Tibial nerve (tissue), 4 donors: ENCODE data around the gene ZNF746. TPM values are rescaled to one million over a fixed set of nuclear protein-coding genes. Genes with fewer than 3 reads are reported as not detected.

Experiments
- DNase-seq, 2 donors: peaks; one replicate each; pipeline ENCODE4 v3.0.0-alpha.2; 2019; ENCODE audit warnings: low spot score in 2 of 2
- H3K27ac ChIP-seq, 4 donors: fragments of 200-600 bp; sonication (generic) in 3 of 4; one replicate each; pipeline ENCODE4 v1.5.1; 2017 to 2019; ENCODE audit warnings: mild to moderate bottlenecking in 1 of 4
- H3K27me3 ChIP-seq, 2 donors: fragments of 200-600 bp; sonication (generic) in 1 of 2; one replicate each; pipeline versions ENCODE4 v1.5.1 to v1.6.0; 2017 to 2019
- H3K36me3 ChIP-seq, 3 donors: fragments of 200-600 bp; sonication (generic); one replicate each; pipeline ENCODE4 v1.5.1; 2018 to 2019
- H3K4me1 ChIP-seq, 4 donors: fragments of 200-600 bp; sonication (generic) in 3 of 4; one replicate each; pipeline ENCODE4 v1.5.1; 2017 to 2019
- H3K4me3 ChIP-seq, 4 donors: fragments of 200-600 bp; sonication (generic) in 3 of 4; one replicate each; pipeline ENCODE4 v1.5.1; 2017 to 2019; ENCODE audit warnings: mild to moderate bottlenecking in 1 of 4, moderate library complexity in 1 of 4
- H3K9me3 ChIP-seq, 4 donors: fragments of 200-600 bp; sonication (generic) in 3 of 4; one replicate each; pipeline ENCODE4 v1.5.1; 2017 to 2019
- CTCF ChIP-seq, 5 experiments: fragments of 200-600 bp in 3 of 5; fragments of 450-650 bp in 2 of 5; sonication (generic) in 3 of 5; IDR thresholded peaks; one replicate each; pipeline ENCODE4 v1.5.1; 2016 to 2019; ENCODE audit warnings: antibody characterized with exemption in 5 of 5, mild to moderate bottlenecking in 3 of 5, moderate library complexity in 2 of 5
- EP300 ChIP-seq, 2 donors: sonication (generic); formaldehyde crosslinking; IDR thresholded peaks; one replicate each; pipeline ENCODE4 v1.6.1; 2017; ENCODE audit warnings: antibody characterized with exemption in 2 of 2, mild to moderate bottlenecking in 1 of 2
- POLR2A ChIP-seq, 2 donors: fragments of 450-650 bp; IDR thresholded peaks; one replicate each; pipeline ENCODE4 v1.6.1; 2017; ENCODE audit warnings: antibody characterized with exemption in 2 of 2, mild to moderate bottlenecking in 2 of 2, moderate library complexity in 2 of 2
- WGBS, 2 donors: methylation state at CpG; one replicate each; pipeline ENCODE4 v1.1.5; 2018; 5-methylcytosine and 5-hydroxymethylcytosine counted together
- total RNA-seq, 4 donors: library from RNA; depleted of rRNA; stranded (reverse); fragments of >200 nt; gene quantifications; one replicate each; pipeline ENCODE4 v1.1.0, GENCODE V29; 2016

Gene ZNF746
- total RNA-seq, 4 donors from 2014 or later, result 28.4 to 43.2 (median 32.9) TPM

- H3K9me3 ChIP-seq, result no peaks in the 10 kb centered on the region
- H3K4me1 ChIP-seq, result peaks cover 0 to 8% (median 1%) of the 10 kb centered on the region in 4 donors
- 89 to 91% methylated on average over 15 of the region's 15 CpGs for WGBS, 2 donors
- no peak overlapping the region for H3K4me3 ChIP-seq
- H3K27me3 ChIP-seq, result no peaks in the 10 kb centered on the region
- H3K27ac ChIP-seq, result no peak overlapping the region
- no peak for DNase-seq
- TF ChIP-seq EP300 (IDR thresholded peaks at IDR 0.05) (no peak), CTCF (IDR thresholded peaks at IDR 0.05) (no peak), POLR2A (IDR thresholded peaks at IDR 0.05) (no peak)
- H3K36me3 ChIP-seq, result peaks cover 3 to 81% (median 36%) of the 10 kb centered on the region in 3 donors
These were observed 7.4 kb downstream of the ZNF746 start for GRCh38 chr7:149490083-149490760.

- no peak for DNase-seq
- TF ChIP-seq POLR2A (IDR thresholded peaks at IDR 0.05), result no peak
- TF ChIP-seq CTCF (IDR thresholded peaks at IDR 0.05), result no peak
- TF ChIP-seq EP300 (IDR thresholded peaks at IDR 0.05), result no peak
- peaks cover 0 to under 1% (median 0%) of the 10 kb centered on the region in 4 donors for H3K4me1 ChIP-seq
- no peak overlapping the region for H3K4me3 ChIP-seq
- H3K36me3 ChIP-seq, result peaks cover 3 to 82% (median 36%) of the 10 kb centered on the region in 3 donors
- H3K27ac ChIP-seq, result no peak overlapping the region
- no peaks in the 10 kb centered on the region for H3K27me3 ChIP-seq
- 84 to 85% methylated on average over 15 of the region's 15 CpGs for WGBS, 2 donors
- H3K9me3 ChIP-seq, result no peaks in the 10 kb centered on the region
These were observed 8.1 kb downstream of the ZNF746 start for GRCh38 chr7:149489391-149490024.

GRCh38 chr7:149479568-149479967 is 18.0 kb downstream of the ZNF746 start:
- H3K36me3 ChIP-seq, result peaks cover 3 to 68% (median 10%) of the 10 kb centered on the region in 3 donors
- DNase-seq, result no peak

GRCh38 chr7:149478754-149479153 is 18.9 kb downstream of the ZNF746 start:
- peaks cover 3 to 71% (median 15%) of the 10 kb centered on the region in 3 donors for H3K36me3 ChIP-seq
- no peak overlapping the region for H3K4me3 ChIP-seq
- H3K4me1 ChIP-seq, result no peaks in the 10 kb centered on the region
- DNase-seq, result no peak
- TF ChIP-seq CTCF (IDR thresholded peaks at IDR 0.05), result no peak
- TF ChIP-seq EP300 (IDR thresholded peaks at IDR 0.05), result no peak
- TF ChIP-seq POLR2A (IDR thresholded peaks at IDR 0.05), result no peak
- no peaks in the 10 kb centered on the region for H3K9me3 ChIP-seq
- H3K27ac ChIP-seq, result no peak overlapping the region
- 93 to 95% methylated on average over 1 of the region's 1 CpG for WGBS, 2 donors
- H3K27me3 ChIP-seq, result no peaks in the 10 kb centered on the region

More at GRCh38 chr7:149479568-149479967, 18.0 kb downstream of the ZNF746 start:
- no peak overlapping the region for H3K27ac ChIP-seq
- 100% methylated on average over 1 of the region's 1 CpG for WGBS, 2 donors
- H3K4me3 ChIP-seq, result no peak overlapping the region
- H3K4me1 ChIP-seq, result no peaks in the 10 kb centered on the region
- no peaks in the 10 kb centered on the region for H3K9me3 ChIP-seq
- H3K27me3 ChIP-seq, result no peaks in the 10 kb centered on the region
- TF ChIP-seq CTCF (IDR thresholded peaks at IDR 0.05) (no peak), POLR2A (IDR thresholded peaks at IDR 0.05) (no peak), EP300 (IDR thresholded peaks at IDR 0.05) (no peak)
